Left hindlimb (tissue), 1 donor: ENCODE measurements around the gene G6PC3.
"Not testable (repeated sequence)": the region's sequence is repeated elsewhere in the genome, so short reads cannot be mapped to it uniquely, and the experiment has no call there.

Experiments used
- DNase-seq: peaks from one replicate; pipeline ENCODE4 v3.0.0-alpha.2; 2018

The G6PC3 gene

DNA sequence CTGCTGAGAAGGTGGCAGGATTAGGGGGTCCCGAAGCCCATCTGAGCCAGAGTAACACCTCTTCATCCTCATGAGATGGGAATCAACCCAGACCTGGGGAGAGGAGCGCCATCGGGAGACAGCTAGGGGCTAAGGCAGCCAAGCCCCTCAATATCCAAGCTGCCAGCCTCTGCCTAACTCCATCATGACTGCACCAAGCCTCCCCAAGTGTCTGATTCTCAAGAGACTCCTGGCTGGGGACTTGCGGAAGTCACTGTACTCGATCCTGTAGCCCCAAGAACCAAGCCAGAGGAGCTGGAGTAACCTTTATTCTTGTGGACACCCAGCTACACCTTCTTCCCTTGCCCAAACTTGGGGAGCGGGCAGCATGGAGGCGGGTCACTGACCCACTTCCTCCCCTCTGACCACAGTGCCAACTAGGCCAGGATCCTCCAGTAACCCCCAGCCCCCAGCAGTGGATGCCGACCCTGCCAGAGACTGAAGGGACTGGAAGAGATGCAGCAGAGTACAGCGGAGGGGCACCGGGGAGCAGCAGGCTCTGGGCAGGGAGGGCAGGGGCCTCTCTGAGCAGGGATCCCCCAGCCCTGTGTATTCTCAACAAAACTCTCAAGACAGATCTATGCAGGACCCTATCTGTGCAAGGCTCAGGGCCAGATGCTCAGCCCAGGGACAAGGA, 39.6 kb downstream of the G6PC3 start:
- DNase-seq, result no peak

DNA sequence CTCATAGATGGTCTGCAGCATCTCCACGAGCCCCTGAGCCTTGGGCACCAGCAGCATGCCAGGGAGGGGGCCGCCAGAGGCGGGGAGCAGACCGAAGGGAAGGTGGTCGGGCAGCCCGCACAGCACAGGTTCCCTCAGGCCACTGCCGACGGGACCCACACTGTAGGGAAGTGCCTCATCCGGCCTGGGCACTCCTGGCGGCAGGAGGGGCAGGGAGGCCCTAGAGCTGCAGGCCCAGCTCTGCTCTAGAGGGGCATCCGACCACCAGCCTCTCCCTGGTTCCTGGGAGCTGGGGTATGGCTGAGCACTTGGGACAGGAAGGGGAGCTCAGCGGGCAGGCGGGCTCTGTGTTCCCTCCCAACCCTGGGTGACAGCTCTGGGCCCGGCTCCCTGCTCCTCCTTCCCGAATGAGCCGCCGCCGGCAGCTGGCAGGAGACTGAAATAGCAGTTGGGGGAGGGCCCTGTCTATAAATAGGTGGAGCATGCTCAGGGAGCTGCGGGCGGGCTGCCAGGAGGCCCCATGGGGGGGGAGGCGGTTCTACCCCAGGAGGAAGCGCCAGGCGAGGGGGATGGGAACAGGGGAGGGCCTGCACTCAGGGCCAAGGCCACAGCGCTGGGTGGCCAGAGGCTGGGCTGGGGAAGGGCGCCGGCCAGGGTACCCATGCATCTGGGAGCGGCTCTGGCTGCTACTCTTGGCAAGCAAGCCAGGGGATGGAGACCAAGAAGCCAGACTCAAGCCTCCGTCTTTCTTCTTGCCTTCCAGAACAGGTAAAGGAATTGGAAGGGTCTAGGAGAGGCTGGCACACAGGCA, 40.5 kb downstream of the G6PC3 start:
- DNase-seq, result peak; percentile 97

DNA sequence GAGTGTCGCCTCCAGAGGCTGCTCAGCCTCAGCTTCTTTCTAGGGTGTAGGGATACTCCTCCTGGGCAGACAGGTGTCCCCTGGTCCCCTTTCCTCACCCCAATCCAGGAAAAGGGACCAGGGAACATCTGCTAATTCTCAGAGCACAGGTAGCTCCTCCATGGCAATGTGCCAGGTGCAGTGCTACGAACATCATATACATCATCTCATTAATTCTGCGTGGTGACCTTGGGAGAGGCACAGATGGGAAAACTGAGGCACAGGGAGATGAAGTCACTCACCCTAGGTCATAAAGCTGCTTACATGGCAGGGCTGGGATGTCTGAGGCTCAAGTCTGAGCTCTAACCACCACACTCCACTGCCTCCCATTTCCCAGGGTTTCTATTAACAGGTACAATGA, 41.2 kb downstream of the G6PC3 start:
- no peak for DNase-seq

DNA sequence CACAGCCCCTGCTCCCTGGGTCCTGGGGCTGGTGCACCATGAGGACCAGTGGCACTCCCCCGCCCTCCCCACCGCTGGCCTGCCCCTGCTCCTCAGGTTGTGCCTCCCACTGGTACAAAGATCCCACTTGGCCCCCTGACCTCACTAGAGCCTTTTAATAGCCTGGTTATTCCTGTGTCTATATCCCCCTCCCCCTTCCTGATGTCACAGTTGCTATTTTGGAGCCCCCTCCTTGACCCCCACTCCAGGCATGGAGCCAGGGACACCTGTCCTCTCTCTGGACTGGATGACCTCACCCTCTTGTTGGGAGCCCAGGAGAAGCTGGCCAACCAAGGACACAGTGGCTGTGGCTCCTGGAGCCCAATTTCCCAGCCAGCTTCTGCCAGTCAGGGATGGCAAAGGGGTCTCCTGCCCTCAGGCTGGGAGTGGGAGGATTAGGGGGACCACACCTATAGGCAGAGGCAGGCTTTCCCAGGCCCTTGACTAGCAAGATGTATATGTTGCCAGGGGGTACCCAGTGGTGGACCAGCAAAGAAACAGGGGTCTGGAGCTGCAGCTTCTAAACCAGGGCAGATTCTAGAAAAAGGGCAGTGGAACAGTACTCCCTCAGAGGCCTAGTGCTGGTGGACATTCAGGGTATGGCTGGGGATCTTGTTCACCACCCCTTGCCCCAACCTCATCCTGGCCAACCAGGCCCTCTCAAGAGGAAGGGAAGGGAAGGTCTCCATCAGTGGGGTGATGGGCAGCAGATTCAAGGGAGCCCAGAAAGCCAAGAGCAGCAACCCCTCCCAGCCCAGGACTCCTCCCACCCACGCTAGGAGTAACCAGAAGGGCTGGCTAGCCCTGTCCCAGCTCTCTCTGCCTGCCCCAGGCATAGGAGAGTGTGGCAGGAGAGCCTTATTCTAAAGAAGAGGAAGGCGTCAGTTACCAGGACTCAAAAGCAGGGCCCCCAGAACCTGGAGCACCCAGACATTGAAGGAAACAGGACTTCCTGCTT, 42.0 kb downstream of the G6PC3 start:
- no peak for DNase-seq

DNA sequence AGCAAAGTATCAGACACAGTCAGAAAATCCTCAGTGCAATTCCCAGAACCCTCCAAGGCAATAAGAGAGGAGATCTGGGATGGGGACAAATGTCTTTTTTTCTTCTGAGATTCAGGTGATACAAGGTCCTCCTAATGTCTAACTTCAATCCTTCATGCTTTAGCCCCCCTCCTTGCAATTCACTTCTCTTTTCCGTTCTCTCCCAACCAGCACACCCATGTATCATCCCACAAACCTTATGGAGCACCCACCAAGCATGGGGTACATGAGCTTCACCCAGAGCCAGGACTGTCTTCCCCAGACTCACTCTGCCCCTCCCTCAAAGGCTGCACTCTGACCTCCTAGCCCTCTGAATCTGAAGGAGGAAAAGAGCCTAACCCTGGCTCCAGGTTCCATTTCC, 42.8 kb downstream of the G6PC3 start:
- DNase-seq, result no peak

DNA sequence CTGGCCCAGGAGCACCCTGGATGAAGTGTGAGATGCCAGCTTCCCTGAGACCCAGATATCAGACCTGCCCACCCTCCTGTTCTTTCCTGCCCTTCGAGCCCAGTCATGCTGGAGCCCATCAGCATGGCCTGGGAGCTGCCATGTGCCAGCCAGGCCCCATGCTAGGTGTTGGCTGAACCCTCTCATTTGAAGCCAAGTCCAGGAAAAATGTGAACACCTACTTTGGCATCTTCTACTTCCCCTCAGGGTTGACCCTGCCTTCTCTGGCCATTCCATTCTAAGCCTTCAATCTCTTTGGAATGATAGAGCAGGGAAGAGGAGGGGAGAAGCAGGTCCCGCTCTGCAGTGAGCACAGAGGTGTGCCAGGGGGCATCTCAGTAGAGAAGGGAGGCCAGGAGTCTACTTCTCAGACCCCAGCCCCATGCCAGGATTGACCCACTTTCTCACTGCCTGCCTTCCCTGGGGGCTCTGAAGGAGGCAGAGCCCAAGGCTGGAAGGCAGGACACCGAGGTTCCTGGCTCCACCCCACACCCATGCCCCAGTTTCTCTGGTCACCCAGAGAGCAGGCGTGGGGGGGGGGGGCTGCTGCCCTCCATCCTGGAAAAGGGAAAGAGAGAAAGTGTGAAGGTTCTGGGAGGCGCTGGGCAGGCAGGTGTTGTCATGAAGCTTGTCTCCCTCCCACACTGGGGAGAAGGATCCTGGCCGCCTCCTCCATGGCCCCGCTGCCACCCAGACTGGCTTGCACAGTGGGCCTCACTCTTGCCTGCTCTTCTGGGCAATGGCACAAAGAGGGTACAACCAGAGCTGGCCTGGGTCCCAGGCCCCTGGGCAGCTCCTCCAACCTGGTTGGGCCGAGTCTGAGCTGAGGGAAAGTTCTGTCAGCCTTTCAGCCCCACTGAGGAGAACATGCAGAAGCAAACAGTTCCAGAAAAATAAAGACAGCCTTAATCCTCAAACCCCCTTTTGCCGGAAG, 43.6 kb downstream of the G6PC3 start:
- no peak for DNase-seq

DNA sequence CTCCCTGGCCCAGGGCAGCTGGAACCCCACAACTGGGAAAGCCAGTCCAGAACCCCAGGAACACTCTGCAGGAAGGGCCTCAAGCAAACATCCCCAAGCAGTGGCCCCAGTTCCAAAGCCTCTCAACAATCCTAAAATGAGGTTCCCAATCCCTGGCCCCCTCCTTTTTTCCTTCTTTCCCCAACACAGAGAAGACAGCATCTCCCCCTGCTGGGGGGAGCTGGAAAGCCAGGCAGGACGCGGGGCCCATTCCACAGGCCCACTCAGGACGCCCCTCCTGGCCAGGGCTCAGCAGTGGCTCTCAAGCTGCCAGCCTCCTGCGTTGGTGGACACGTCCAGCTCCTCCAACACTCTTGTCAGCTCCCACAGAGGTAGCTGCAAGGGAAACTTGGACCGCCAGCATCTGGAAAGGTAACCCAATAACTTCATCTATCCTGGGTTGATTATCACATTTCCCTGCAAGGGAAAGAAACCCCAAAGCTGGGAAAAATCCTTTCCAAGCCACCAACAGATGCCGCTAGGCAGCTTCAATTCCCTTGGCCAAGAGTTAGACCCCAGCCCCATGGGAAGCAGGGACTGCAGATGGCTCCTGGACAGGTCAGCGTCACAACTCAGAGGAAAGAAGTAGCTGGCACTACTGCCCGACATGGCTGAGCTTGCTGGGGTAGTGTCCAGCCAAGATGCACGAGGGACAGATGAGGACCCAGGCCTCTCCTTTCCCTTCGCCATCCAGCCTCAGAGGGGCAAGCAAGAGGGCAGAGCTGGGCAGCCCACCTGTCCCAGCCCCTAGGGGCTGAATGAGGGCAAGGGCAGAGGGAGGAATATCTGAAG, 45.3 kb downstream of the G6PC3 start:
- no peak for DNase-seq

DNA sequence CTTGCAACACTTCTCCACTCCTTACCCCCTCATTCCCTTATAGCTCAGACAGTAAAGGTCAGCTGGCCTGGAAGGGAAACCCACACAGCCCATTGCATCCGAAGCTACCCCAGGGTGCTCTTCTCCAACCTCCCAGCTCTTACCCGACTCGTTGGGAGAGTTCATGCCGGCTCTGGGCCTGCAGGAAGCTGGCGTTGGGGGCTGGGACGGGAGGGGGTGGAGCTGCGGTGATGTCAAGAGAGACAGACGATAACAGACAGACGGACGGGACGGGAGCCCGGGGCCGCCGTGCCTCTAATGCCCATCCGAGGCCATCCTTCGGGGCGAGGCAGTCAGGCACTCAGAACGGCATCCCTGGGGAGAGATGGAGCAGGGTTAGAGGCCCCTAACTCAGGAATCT, 46.8 kb downstream of the G6PC3 start:
- DNase-seq, result no peak

DNA sequence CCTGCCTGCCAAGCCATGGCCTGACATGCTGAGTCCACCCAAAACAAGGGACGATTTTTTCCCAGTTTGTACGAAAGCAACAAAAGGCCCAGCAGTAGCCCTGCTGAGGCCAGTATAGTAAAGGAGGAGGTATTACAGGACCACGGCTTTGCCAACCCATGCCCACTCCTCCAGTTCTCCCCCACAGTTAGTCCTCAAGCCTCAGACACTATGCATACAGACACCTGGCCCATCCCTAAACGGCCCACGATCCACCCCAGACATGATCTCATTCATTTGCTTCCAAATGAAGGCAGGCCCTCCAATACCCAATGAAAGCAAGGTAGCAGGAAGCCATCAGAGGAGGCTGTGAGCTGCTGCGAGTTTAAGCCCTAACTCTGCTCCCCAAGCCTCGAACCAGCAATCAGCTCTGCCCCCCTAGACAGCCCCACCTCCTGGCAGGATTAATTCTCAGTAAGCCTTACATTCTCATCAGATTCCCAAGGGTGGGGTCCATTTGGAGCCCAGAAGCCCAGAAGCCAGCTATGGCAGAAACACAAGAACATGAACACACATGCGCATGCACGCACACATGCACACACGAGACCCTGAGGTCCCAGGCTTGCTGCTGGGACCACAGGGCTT, 48.0 kb downstream of the G6PC3 start:
- no peak for DNase-seq

DNA sequence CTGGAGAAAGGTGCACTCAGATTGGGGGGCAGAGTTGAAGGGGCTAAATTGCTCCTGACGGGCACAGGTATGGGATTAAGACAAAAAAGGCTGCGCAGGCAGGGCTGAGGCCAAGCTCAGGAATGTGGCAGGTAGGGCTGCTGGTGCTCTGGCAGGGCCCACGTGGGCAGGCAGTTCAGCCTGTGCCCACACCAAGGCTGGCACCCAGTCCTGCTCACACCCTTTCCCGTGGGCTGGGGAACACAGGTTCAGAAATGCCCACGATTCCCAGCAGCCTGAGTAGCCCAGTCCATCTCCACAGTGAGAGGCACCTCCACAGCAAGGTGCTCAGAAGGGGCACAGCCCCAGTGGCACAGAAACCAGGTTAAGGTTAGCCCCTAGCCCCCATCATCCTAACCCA, 48.5 kb downstream of the G6PC3 start:
- no peak for DNase-seq

DNA sequence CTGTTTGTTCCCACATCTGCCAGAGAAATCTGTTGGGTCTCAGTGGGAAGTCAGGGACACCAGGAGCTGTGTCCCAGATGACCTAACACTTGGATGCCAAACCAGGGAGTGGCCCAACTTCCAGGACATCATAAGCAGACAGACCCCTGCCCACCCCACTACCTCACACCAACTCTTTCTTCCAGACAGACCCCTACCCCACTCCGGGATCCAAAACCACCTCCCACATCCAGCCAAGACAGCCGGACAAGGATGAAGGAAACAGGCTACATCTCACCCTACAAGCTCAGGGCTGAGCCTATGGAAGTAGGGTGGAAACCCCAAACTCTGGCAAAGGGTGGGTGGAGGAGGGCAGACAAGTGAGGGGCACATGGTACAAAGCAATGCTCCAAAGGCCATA, 49.3 kb downstream of the G6PC3 start:
- no peak for DNase-seq

DNA sequence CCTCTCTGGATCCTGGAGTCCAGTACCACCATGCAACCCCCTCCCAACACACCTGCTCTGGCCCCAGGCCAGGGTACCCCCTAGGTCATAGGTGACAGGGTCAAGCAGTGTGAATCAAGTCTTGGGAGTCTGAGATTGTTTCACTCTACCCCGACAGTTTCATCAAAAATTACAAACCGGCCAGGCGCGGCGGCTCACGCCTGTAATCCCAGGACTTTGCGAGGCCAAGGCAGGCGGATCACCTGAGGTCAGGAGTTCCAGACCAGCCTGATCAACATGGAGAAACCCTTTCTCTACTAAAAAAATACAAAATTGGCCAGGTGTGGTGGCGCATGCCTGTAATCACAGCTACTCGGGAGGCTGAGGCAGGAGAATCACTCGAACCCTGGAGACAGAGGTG, 49.7 kb downstream of the G6PC3 start:
- DNase-seq, result not testable (repeated sequence)

DNA sequence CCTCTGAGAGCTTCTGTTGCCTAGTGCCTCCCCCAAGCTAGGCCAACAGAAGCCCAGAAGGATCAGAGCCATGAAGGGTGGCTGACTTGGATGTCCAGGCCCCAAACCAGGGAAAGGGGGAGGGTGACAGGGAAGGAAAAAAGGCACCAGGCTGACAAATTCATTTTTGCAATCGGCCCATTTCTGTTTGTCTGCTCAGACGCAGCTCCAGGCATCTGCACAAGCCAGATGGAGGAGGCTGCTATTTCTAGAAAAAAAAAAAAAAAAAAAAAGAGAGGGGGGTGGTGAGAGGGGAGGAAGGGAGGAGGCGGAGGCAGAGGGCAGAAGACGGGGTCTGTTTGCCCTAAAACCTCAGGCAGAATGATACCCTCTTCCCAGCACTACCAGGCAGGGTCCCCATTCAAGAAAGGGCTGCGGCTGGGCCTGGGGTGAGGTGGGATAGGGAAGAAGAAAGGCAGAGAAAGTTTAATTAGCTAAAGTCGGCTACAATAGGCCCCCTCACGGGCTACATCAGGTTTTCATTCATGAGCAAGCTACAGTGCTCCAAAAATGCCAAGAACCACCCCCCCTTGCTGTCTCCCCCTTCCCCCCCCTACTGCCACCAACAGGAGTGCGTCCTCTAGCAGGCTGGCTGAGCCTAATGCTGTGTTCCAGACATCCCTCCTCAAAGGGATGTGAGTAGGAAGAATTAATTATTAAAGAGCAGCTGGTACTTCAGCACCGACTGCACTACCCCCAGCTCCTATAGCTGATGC, 50.5 kb downstream of the G6PC3 start:
- no peak for DNase-seq

DNA sequence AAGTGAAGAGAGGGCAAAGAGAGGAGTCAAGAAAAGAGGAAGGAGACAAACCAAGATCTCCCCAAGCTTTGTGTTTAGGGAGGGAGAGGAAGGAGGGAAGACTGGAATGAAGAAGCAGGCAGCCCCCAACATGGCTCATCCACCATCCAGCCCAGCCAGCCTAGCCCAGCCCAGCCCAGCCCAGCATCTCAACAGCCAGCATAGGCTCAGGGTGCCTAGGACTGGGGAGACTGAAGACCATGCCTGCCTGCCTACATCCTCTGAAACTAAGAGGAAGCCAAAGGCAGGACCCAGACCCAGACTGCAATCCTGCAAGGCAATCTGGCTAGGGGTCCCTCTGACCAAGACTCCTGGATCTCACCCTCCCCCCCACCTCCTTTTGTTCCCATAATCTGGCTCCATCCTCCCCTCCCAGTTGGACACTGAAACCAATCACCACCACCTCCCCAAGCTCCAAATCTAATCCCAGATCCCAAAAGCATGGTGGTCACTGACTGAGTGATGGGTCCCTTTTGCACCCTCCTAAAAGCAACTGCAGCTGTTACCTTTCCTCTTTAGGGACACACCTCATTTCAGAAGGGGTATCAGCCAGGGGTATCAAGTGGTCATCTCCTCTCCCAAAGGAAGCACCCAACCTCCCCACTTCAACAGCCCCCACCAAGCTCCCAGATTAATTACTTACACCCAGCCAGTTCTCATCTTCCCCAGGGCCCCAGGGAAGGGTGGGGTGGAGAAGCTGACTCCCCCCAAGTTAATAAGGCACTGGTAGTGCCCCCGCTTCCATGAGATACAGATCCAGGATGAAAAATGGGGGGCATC, 51.7 kb downstream of the G6PC3 start:
- DNase-seq, result no peak

DNA sequence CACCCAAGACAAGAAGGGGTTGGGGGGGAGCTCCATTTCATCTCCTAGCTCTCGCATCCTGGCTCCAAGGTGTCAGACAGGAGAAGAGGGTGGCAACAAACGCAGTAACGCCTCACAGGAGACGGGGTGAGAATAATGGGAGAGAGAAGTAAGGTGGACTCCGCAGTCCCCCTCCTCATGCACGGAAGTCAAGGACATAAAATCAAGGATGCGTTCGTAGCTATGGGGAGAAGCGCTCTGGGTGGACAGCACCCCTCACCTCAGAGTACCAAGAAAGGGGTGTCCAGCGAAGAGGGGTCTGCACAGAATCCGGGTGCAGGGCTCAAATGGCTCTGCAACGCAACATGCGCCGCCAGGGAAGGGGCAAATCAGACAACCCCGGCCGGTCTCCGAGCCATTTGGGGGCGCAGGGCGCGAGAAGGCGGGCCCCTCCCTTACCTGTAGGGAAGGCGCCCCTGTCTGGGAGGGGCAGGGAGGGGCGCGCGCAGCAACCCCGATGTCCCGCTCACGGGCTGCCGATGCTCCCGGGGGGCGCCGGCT, 52.4 kb downstream of the G6PC3 start:
- no peak for DNase-seq

DNA sequence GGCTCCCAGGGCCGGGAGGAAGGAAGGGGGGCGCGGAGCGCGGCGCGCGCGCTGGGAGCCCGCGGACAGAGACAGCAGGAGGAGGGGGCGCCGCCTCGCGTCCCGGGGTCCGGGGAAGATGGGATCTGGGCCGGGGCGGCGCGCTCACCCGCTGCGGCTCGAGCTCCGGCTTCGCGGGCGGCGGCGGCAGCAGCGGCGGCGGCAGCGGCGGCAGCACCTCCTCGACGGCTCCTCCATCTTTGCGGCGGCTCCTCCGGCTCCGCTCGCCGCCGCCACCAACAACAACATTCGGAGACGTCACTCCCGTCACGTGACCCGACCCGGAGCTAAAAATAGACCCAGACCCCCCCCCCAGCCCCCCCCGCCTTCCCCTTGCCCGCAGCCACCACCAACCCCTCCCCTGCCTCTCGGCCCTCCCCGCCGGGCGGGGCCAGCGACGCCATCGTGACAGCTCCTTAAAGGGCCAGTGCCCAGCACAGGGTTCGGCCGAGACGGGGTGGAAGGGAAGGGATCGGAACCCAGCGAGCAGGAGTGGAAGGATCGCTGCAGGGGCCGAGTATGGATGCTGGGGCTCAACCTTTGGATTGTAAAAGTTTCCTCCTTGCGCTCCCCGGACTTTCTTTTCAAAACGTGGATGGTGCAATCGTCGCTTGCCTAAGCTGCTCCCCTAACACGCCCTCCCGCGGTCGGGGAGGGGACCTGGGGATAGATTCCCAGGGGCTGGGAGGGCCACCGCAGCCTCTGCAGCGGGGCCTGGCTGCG, 53.0 kb downstream of the G6PC3 start, which contains the start of gene HDAC5:
HDAC5 (minus strand) TSS at position 286 of the 762 bp plus-strand sequence. CDS start 6,126 bp downstream, outside the sequence.
- DNase-seq, result peak; percentile 99

DNA sequence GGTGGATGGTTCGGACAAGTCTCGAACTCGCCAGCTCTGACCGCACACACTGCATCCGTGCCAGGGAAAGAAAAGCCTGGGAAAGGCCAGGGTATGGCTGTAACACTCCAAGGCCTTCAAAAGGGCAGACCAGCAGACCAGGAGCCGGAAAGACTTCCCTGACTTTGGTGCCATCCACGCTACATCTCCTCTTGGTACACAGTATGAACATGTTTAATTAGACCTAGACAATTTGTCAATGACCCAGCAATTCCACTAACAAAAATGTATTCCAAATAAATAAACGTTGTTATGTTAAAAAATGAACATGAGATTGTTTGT, 53.5 kb downstream of the G6PC3 start:
- DNase-seq, result no peak
